ENCODE measurements around the gene PCED1B.

- TF ChIP-seq POLR2A (IDR thresholded peaks at IDR 0.05) (no peak), CTCF (IDR thresholded peaks at IDR 0.05) (no peak)
These were observed 128.4 kb downstream of the PCED1B start for GRCh38 chr12:47207829-47208248.

Measured in testis (tissue), 2 donors.